GM06990 (cell line): ENCODE results near the gene TCF4.

Source experiments
- DNase-seq: peaks from one replicate; pipeline ENCODE4 v3.0.0-alpha.2; 2011; ENCODE audit not compliant: insufficient read length; ENCODE audit errors: extremely low read depth
- H3K27me3 ChIP-seq: replicated peaks from 2 replicates; pipeline ENCODE4 v1.6.0; 2011; ENCODE audit warnings: low read length; ENCODE audit not compliant: control insufficient read depth, insufficient read depth
- H3K36me3 ChIP-seq: 2 replicates; pipeline ENCODE4 v1.5.1; 2011; ENCODE audit warnings: low read length; ENCODE audit not compliant: control insufficient read depth, insufficient read depth
- H3K4me3 ChIP-seq: replicated peaks from 2 replicates; pipeline ENCODE4 v1.5.1; 2011; ENCODE audit warnings: low read depth, mild to moderate bottlenecking, control low read depth, low read length
- CTCF ChIP-seq: IDR thresholded peaks from 2 replicates; pipeline ENCODE4 v1.5.1; 2011; ENCODE audit warnings: low read length, control low read depth, mild to moderate bottlenecking, inconsistent platforms; ENCODE audit not compliant: insufficient read depth, poor library complexity, severe bottlenecking

TCF4 gene

GRCh38 chr18:55268151-55268601, 319.8 kb downstream of the TCF4 start:
- no peaks in the 10 kb centered on the region for H3K27me3 ChIP-seq
- TF ChIP-seq CTCF: no peak
- peak; percentile 73 for DNase-seq
- peaks cover 6% of the 10 kb centered on the region for H3K36me3 ChIP-seq
- no peak overlapping the region; the same call in 1 of the 2 replicates for H3K4me3 ChIP-seq

DNA sequence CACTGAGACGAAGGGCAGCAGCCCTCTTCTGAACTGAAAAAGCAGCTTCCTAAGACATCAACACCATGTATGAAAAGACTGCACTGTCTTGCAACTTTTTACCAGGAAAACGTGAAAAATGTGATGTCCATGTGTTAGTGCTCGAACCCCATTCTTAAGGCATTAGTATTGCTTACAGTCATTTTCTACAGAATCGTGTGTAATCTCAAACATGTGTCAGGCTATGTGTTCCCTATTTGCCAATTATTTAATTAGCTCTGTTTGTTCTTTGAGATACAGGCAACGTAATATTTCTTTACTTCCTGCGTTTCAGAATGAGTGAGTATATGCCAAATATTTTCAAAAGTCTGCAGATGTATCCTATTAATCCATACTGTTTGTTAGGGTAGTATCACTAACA, 321.0 kb downstream of the TCF4 start:
- Histone ChIP-seq H3K27me3 (no peaks in the 10 kb centered on the region), H3K4me3 (no peak overlapping the region), H3K36me3 (peaks cover 6% of the 10 kb centered on the region)
- TF ChIP-seq CTCF: no peak
- no peak for DNase-seq

DNA sequence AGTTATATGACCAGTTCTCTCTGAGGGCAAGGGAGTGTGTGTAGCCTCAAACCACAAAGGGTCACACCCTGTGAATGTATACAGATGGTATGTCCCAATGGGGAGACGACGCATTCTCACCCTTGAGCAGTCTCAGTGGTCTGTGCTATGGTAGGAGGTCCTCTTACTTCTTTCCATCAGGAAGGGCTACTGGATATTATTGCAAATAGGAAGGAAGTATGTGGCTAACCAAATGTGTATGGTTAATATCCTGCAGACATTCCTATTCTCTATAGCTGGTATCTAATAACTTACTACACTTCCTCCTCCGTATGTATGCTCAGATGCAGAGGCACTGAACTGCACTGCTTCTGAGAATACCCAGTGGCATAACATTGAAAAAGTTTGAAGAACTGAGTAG, 322.0 kb downstream of the TCF4 start:
- Histone ChIP-seq H3K36me3 (peaks cover 8% of the 10 kb centered on the region), H3K27me3 (no peaks in the 10 kb centered on the region), H3K4me3 (no peak overlapping the region)
- no peak for TF ChIP-seq CTCF
- DNase-seq: no peak

DNA sequence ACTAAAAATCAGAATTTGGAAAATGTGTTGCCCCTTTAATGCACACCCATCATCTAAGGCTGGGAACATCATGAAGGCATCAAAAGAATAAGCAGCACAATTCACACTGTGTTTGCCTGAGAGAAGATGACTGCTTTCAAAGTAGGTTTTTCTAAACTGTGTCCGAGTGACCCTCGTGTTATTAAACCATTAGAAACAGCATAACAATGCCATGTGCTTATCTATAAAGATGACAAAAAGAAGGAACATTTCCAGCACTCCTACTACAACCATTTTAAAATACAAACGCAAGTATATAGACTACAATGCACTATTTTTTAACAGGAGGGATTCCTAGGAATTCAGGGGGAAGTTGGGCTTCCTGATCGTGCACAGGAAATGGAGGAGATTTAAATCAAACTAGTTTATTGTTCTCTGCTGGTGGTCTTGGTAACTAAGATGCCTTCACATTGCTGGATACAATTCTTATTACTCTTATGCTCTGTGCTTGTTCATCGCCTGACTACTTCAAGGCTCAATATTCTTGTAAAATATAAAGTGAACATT, 322.8 kb downstream of the TCF4 start:
- DNase-seq: no peak
- Histone ChIP-seq H3K4me3 (no peak overlapping the region), H3K27me3 (no peaks in the 10 kb centered on the region), H3K36me3 (peaks cover 11% of the 10 kb centered on the region)
- no peak for TF ChIP-seq CTCF

GRCh38 chr18:55264108-55264507, 323.9 kb downstream of the TCF4 start:
- peaks cover 13% of the 10 kb centered on the region for H3K36me3 ChIP-seq
- H3K4me3 ChIP-seq: no peak overlapping the region
- no peak for TF ChIP-seq CTCF
- H3K27me3 ChIP-seq: no peaks in the 10 kb centered on the region
- DNase-seq: peak; percentile 59

- Histone ChIP-seq H3K36me3 (peaks cover 18% of the 10 kb centered on the region), H3K4me3 (no peak overlapping the region), H3K27me3 (no peaks in the 10 kb centered on the region)
- DNase-seq: no peak
- no peak for TF ChIP-seq CTCF
Observed at GRCh38 chr18:55262021-55262560, 325.9 kb downstream of the TCF4 start.
